Endothelial cell of umbilical vein (primary cell): ENCODE results near the gene BCL2A1. TPM values are rescaled to one million over a fixed set of nuclear protein-coding genes. Genes with fewer than 3 reads are reported as not detected.

ENCODE experiments used
- BruUV-seq: library from RNA; stranded (reverse); fragments of 400-500 nt; replicated peaks from 2 replicates; lab custom pipeline; 2021; lab: Mats Ljungman, UMichigan
- CTCF ChIA-PET: fragments of 300-600, 350-600 bp; sonication (Branson Sonifier 250); formaldehyde crosslinking; loops from one replicate; lab custom pipeline; 2021; ENCODE audit warnings: antibody characterized with exemption, inconsistent platforms; lab: Charles Lee
- POLR2A ChIA-PET: fragments of 300-600, 350-600 bp; sonication (Branson Sonifier 250); formaldehyde crosslinking; loops from one replicate; lab custom pipeline; 2021; ENCODE audit warnings: antibody characterized with exemption, inconsistent platforms; lab: Charles Lee
- DNase-seq: peaks from one replicate; pipeline ENCODE4 v3.0.0-alpha.2; 2011; ENCODE audit warnings: low read depth, low spot score
- FAIRE-seq: peaks from 2 replicates; lab custom pipeline; 2011; peaks lifted over from hg19 to GRCh38; lab: Jason Lieb, UNC
- H2AFZ ChIP-seq: 2 replicates; pipeline ENCODE4 v1.6.0; 2012; ENCODE audit warnings: low read depth, low read length, control low read depth, inconsistent platforms
- H3K27ac ChIP-seq: 2 replicates; pipeline ENCODE4 v1.5.1; 2011; ENCODE audit warnings: low read depth, mild to moderate bottlenecking, control low read depth, low read length, moderate library complexity; ENCODE audit not compliant: insufficient read depth
- H3K27me3 ChIP-seq, 2 experiments: 2 replicates each; pipeline versions ENCODE4 v1.6.0 to v1.6.1; 2011; ENCODE audit warnings: low read length in 2 of 2, mixed read lengths in 1 of 2; ENCODE audit not compliant: control insufficient read depth in 2 of 2, insufficient read depth in 2 of 2
- H3K36me3 ChIP-seq, 2 experiments: 2 replicates in 1 of 2; 3 replicates in 1 of 2; pipeline ENCODE4 v1.5.1; 2011; ENCODE audit warnings: low read length in 2 of 2, mild to moderate bottlenecking in 1 of 2, moderate library complexity in 1 of 2; ENCODE audit not compliant: control insufficient read depth in 2 of 2, insufficient read depth in 2 of 2; ENCODE audit errors: extremely low read depth in 1 of 2
- H3K4me1 ChIP-seq: 3 replicates; pipeline ENCODE4 v1.5.1; 2011; ENCODE audit warnings: mild to moderate bottlenecking, low read length; ENCODE audit not compliant: control insufficient read depth, insufficient read depth; ENCODE audit errors: extremely low read depth
- H3K4me2 ChIP-seq: 2 replicates; pipeline ENCODE4 v1.6.1; 2011; ENCODE audit warnings: low read length, control low read depth, mixed read lengths; ENCODE audit not compliant: insufficient read depth
- H3K4me3 ChIP-seq, 3 experiments: fragments of 200-600 bp in 1 of 3; sonication (generic), shearing (Covaris generic) in 1 of 3; replicated peaks in 1 of 3; 2 replicates each; pipeline ENCODE4 v1.5.1; 2011 to 2016; ENCODE audit warnings: control low read depth in 3 of 3, low read length in 3 of 3, mild to moderate bottlenecking in 2 of 3, inconsistent platforms in 1 of 3, low read depth in 1 of 3, moderate library complexity in 1 of 3; ENCODE audit not compliant: insufficient read depth in 1 of 3
- H3K79me2 ChIP-seq: 2 replicates; pipeline ENCODE4 v1.6.0; 2012; ENCODE audit warnings: low read length, inconsistent platforms; ENCODE audit not compliant: control insufficient read depth, insufficient read depth
- H3K9ac ChIP-seq: replicated peaks from 2 replicates; pipeline ENCODE3; 2011; ENCODE audit warnings: low read length, control low read depth; ENCODE audit not compliant: insufficient read depth; ENCODE audit errors: extremely low read depth
- H3K9me1 ChIP-seq: replicated peaks from 3 replicates; pipeline ENCODE4 v1.6.0; 2011; ENCODE audit warnings: mild to moderate bottlenecking, low read length; ENCODE audit not compliant: control insufficient read depth, insufficient read depth; ENCODE audit errors: extremely low read depth
- H3K9me3 ChIP-seq: replicated peaks from 2 replicates; pipeline ENCODE4 v1.5.1; 2012; ENCODE audit warnings: low read length, inconsistent platforms; ENCODE audit not compliant: control insufficient read depth, insufficient read depth
- H4K20me1 ChIP-seq: replicated peaks from 2 replicates; pipeline ENCODE3; 2011; ENCODE audit warnings: mild to moderate bottlenecking, low read length; ENCODE audit not compliant: control insufficient read depth, insufficient read depth; ENCODE audit errors: extremely low read depth
- CTCF ChIP-seq, 2 donors: IDR thresholded peaks; 1 replicate in 1 of 2; 2 replicates in 1 of 2; pipeline ENCODE4 v1.5.1; 2011; ENCODE audit warnings: low read length in 2 of 2, mild to moderate bottlenecking in 2 of 2, moderate library complexity in 2 of 2, control low read depth in 1 of 2, inconsistent platforms in 1 of 2, low read depth in 1 of 2; ENCODE audit not compliant: insufficient read depth in 1 of 2; ENCODE audit errors: extremely low read depth in 1 of 2
- EZH2 ChIP-seq: IDR thresholded peaks from 2 replicates; pipeline ENCODE4 v1.6.1; 2012; ENCODE audit warnings: borderline replicate concordance, low read depth, mild to moderate bottlenecking, moderate library complexity, low read length, inconsistent platforms; ENCODE audit not compliant: severe bottlenecking
- FOS ChIP-seq: IDR thresholded peaks from 2 replicates; pipeline ENCODE4 v1.6.1; 2011; ENCODE audit warnings: mild to moderate bottlenecking, low read length, moderate library complexity, borderline replicate concordance; ENCODE audit not compliant: insufficient read depth
- GATA2 ChIP-seq: IDR thresholded peaks from 2 replicates; pipeline ENCODE4 v1.7.0; 2011; ENCODE audit warnings: low read depth, mild to moderate bottlenecking, moderate library complexity, mixed read lengths, low read length; ENCODE audit not compliant: insufficient read length, insufficient read depth
- JUN ChIP-seq: IDR thresholded peaks from 2 replicates; pipeline ENCODE4 v1.6.1; 2011; ENCODE audit warnings: borderline replicate concordance, low read depth; ENCODE audit not compliant: insufficient read length, insufficient read depth
- MYC ChIP-seq: IDR thresholded peaks from one replicate; pipeline ENCODE4 v1.6.1; 2011; ENCODE audit warnings: mild to moderate bottlenecking, low read depth, low read length
- POLR2A ChIP-seq: IDR thresholded peaks from 2 replicates; pipeline ENCODE4 v1.6.1; 2012; ENCODE audit warnings: low read depth, mild to moderate bottlenecking, control low read depth, low read length
- POLR2AphosphoS5 ChIP-seq: IDR thresholded peaks from 2 replicates; pipeline ENCODE4 v1.6.1; 2012; ENCODE audit warnings: low read depth, mild to moderate bottlenecking, control low read depth, low read length, moderate library complexity; ENCODE audit not compliant: insufficient read depth
- dilution Hi-C: fragments of 300-500 bp; cut with MboI; formaldehyde crosslinking; loops from one replicate; pipeline ENCODE4 v1.15.0; 2019; ENCODE audit warnings: low sequenced_read_pairs; ENCODE audit not compliant: extremely low pct_ligation_motif_present
- intact Hi-C: fragments of 100-400 bp; cut with micrococcal nuclease; formaldehyde crosslinking; loops from one replicate; pipeline ENCODE4 v1.10.0; 2022
- polyA plus RNA-seq, 4 experiments: library from polyadenylated mRNA; depleted of rRNA in 3 of 4; stranded (reverse) in 3 of 4; unstranded in 1 of 4; fragments of >200 nt; gene quantifications; 2 replicates each; pipeline versions ENCODE4 v1.2.1 to v1.2.3, GENCODE V29; 2011 to 2012; ENCODE audit warnings: missing spikeins in 1 of 4
- total RNA-seq: library from RNA; stranded (reverse); gene quantifications from 2 replicates; pipeline ENCODE4 v1.2.3, GENCODE V29; 2021
- TF ChIP-seq, protein P1 (sequence below): IDR thresholded peaks from 2 replicates; pipeline ENCODE4 v1.6.1; 2011; ENCODE audit not compliant: insufficient read depth, insufficient read length

Gene BCL2A1
- total and polyA plus RNA-seq, 2 donors (not counting 3 experiments of a cell fraction or from before 2014, with no cell fraction given): not detected

DNA sequence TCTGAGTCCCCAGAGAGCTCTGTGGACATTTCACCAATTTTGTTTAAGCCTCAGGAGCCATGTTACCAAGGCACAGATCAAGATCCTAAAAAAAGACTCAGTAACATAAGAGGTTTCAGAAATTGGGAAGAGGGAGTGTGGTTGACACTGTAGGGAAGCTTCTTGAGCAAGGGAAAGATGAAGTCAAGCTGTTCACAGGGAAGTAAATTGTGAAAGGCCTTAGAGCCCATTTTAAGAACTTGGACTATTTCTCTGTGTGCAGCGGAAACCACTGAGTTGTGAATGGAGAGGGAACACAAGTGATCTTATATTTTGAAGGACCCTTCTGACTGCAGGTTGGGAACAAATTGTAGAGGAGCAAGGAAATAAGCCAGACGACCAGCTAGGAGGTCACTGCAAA, 18.7 kb downstream of the BCL2A1 start:
- H4K20me1 ChIP-seq: no peaks in the 10 kb centered on the region
- H2AFZ ChIP-seq: no peak overlapping the region
- H3K36me3 ChIP-seq: no peaks in the 10 kb centered on the region
- no peaks in the 10 kb centered on the region for H3K9me3 ChIP-seq
- dilution Hi-C loops (no loop called here), intact Hi-C loops (no loop called here)
- no peaks in the 10 kb centered on the region for H3K9me1 ChIP-seq
- ChIA-PET POLR2A (no interaction called here), CTCF (no interaction called here)
- no peaks in the 10 kb centered on the region for H3K27me3 ChIP-seq
- H3K27ac ChIP-seq: no peak overlapping the region
- FAIRE-seq (no peak), DNase-seq (no peak)
- no TSS peak for BruUV-seq
- no peak overlapping the region for H3K9ac ChIP-seq
- no peak for TF ChIP-seq CTCF (IDR thresholded peaks at IDR 0.05; ENCODE audit: extremely low read depth in 1 of 2, insufficient read depth in 1 of 2, low read depth in 1 of 2, low read length in 2 of 2)
- TF ChIP-seq POLR2A: no peak
- TF ChIP-seq JUN: no peak
- TF ChIP-seq POLR2AphosphoS5: no peak
- no peak for TF ChIP-seq MYC
- TF ChIP-seq, protein P1, sequence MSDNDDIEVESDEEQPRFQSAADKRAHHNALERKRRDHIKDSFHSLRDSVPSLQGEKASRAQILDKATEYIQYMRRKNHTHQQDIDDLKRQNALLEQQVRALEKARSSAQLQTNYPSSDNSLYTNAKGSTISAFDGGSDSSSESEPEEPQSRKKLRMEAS: no peak
- no peak for TF ChIP-seq EZH2
- TF ChIP-seq FOS: no peak
- TF ChIP-seq GATA2: no peak
- no peaks in the 10 kb centered on the region for H3K79me2 ChIP-seq
- no peaks in the 10 kb centered on the region for H3K4me1 ChIP-seq
- no peak overlapping the region for H3K4me3 ChIP-seq
- H3K4me2 ChIP-seq: no peak overlapping the region
